Activated B cell treated with CpG ODN at 0.5 μM for 24 hours (primary cell): Measurements from ENCODE around the gene EPN2. TPM values are rescaled to one million over a fixed set of nuclear protein-coding genes. Genes with fewer than 3 reads are reported as not detected.
"Not testable (repeated sequence)": the region's sequence is repeated elsewhere in the genome, so short reads cannot be mapped to it uniquely, and the experiment has no call there.

ENCODE experiments used
- ATAC-seq: fragments of 200-7000 bp; cut with Tn5 transposase; one replicate; pipeline ENCODE4 v1.10.0; 2021; ENCODE audit warnings: low read depth, mild to moderate bottlenecking, moderate library complexity
- CTCF ChIA-PET: fragments of 350-600 bp; sonication (Branson Sonifier 250); formaldehyde crosslinking; loops from one replicate; lab custom pipeline; 2021; ENCODE audit warnings: antibody characterized with exemption; lab: Charles Lee
- POLR2A ChIA-PET: fragments of 350-600 bp; sonication (Branson Sonifier 250); formaldehyde crosslinking; loops from one replicate; lab custom pipeline; 2021; ENCODE audit warnings: antibody characterized with exemption; lab: Charles Lee
- DNase-seq: peaks from one replicate; pipeline ENCODE4 v3.0.0; 2022
- H3K27ac Mint-ChIP-seq: one replicate; pipeline ENCODE4 v1.8.0; 2020; ENCODE audit warnings: mixed read lengths
- H3K27me3 Mint-ChIP-seq: one replicate; pipeline ENCODE4 v1.8.0; 2021; ENCODE audit warnings: mixed read lengths
- H3K36me3 Mint-ChIP-seq: one replicate; pipeline ENCODE4 v1.8.0; 2021; ENCODE audit warnings: low read depth, mixed read lengths
- H3K4me1 Mint-ChIP-seq: one replicate; pipeline ENCODE4 v1.8.0; 2021; ENCODE audit warnings: mixed read lengths
- H3K4me3 Mint-ChIP-seq: one replicate; pipeline ENCODE4 v1.8.0; 2020; ENCODE audit warnings: mild to moderate bottlenecking, mixed read lengths
- H3K9me3 Mint-ChIP-seq: one replicate; pipeline ENCODE4 v1.8.0; 2020; ENCODE audit warnings: mixed read lengths
- CTCF ChIP-seq: fragments of 200-600 bp; IDR thresholded peaks from one replicate; pipeline ENCODE4 v1.8.0; 2022; ENCODE audit warnings: antibody characterized with exemption, mild to moderate bottlenecking
- intact Hi-C: fragments of 100-400 bp; cut with micrococcal nuclease; formaldehyde crosslinking; loops from one replicate; pipeline ENCODE4 v1.15.1; 2024
- total RNA-seq: library from RNA; stranded (reverse); gene quantifications from 2 replicates; pipeline ENCODE4 v1.2.3, GENCODE V29; 2022

EPN2 gene
- total RNA-seq, 1 donor from 2014 or later, result 16.6 TPM

- no peak overlapping the region for H3K27ac Mint-ChIP-seq
- ChIA-PET CTCF (no interaction called here), POLR2A (no interaction called here)
- H3K9me3 Mint-ChIP-seq, result no peaks in the 10 kb centered on the region
- H3K4me3 Mint-ChIP-seq, result no peak overlapping the region
- TF ChIP-seq CTCF, result no peak
- intact Hi-C loops, result no loop called here
- H3K4me1 Mint-ChIP-seq, result peaks cover 13% of the 10 kb centered on the region
- ATAC-seq (no peak), DNase-seq (no peak)
- peaks cover 1% of the 10 kb centered on the region for H3K27me3 Mint-ChIP-seq
- peaks cover 15% of the 10 kb centered on the region for H3K36me3 Mint-ChIP-seq
Observed at GRCh38 chr17:19275457-19276127, 38.4 kb downstream of the EPN2 start.

GRCh38 chr17:19278284-19278683 is 41.1 kb downstream of the EPN2 start:
- H3K9me3 Mint-ChIP-seq, ATAC-seq, H3K27me3 Mint-ChIP-seq, intact Hi-C loops, H3K4me1 Mint-ChIP-seq, POLR2A ChIA-PET, CTCF ChIA-PET, H3K27ac Mint-ChIP-seq, H3K4me3 Mint-ChIP-seq, DNase-seq: not testable (repeated sequence)
- H3K36me3 Mint-ChIP-seq, result peaks cover 21% of the 10 kb centered on the region

GRCh38 chr17:19278729-19279128 is 41.6 kb downstream of the EPN2 start:
- no peak for ATAC-seq
- intact Hi-C loops, result no loop called here
- Mint-ChIP-seq H3K36me3 (peaks cover 20% of the 10 kb centered on the region), H3K27ac (no peak overlapping the region), H3K27me3 (peaks cover 2% of the 10 kb centered on the region), H3K4me1 (peaks cover 9% of the 10 kb centered on the region), H3K9me3 (no peaks in the 10 kb centered on the region), H3K4me3 (no peak overlapping the region)
- ChIA-PET CTCF (no interaction called here), POLR2A (no interaction called here)
- TF ChIP-seq CTCF, result no peak
- no peak for DNase-seq

- CTCF ChIA-PET, result no interaction called here
- H3K27me3 Mint-ChIP-seq, result peaks cover 4% of the 10 kb centered on the region
- no peak overlapping the region for H3K4me3 Mint-ChIP-seq
- no peak for DNase-seq
- intact Hi-C loops, result loop anchor here (10.0 kb wide), 1 partner anchor 54 kb away; no protein-coding TSS in a partner anchor
- H3K9me3 Mint-ChIP-seq, result no peaks in the 10 kb centered on the region
- no peak overlapping the region for H3K27ac Mint-ChIP-seq
- POLR2A ChIA-PET, result no interaction called here
- peaks cover 23% of the 10 kb centered on the region for H3K4me1 Mint-ChIP-seq
- no peak for ATAC-seq
- no peak for TF ChIP-seq CTCF
- H3K36me3 Mint-ChIP-seq, result peaks cover 9% of the 10 kb centered on the region
Observed at GRCh38 chr17:19281161-19281560, 44.0 kb downstream of the EPN2 start.

- peak; percentile 83 for ATAC-seq
- no peak for TF ChIP-seq CTCF
- intact Hi-C loops, result loop anchor here (1.0 to 10.0 kb wide), 2 partner anchors 22 to 51 kb away; no protein-coding TSS in a partner anchor
- Mint-ChIP-seq H3K27ac (peak overlapping the region; percentile 37), H3K4me3 (peak overlapping the region; percentile 39), H3K27me3 (peaks cover 14% of the 10 kb centered on the region), H3K36me3 (peaks cover 18% of the 10 kb centered on the region), H3K9me3 (no peaks in the 10 kb centered on the region), H3K4me1 (peaks cover 27% of the 10 kb centered on the region)
- ChIA-PET CTCF (interaction anchor here (0.6 to 1.2 kb wide), 2 partner anchors 22 to 25 kb away, joined by 3 to 5 read pairs; no protein-coding TSS in a partner anchor), POLR2A (interaction anchor here (3.3 kb wide), 1 partner anchor 22 kb away, joined by 14 read pairs; no protein-coding TSS in a partner anchor)
- no peak for DNase-seq
Observed at GRCh38 chr17:19284005-19284959, 47.1 kb downstream of the EPN2 start.
